Activated CD8-positive, alpha-beta T cell treated with anti-CD3 and anti-CD28 coated beads for 36 hours (primary cell): ENCODE results near the gene SLC4A4. TPM values are rescaled to one million over a fixed set of nuclear protein-coding genes. Genes with fewer than 3 reads are reported as not detected.

Experiments
- ATAC-seq: fragments of 200-7000 bp; cut with Tn5 transposase; one replicate; pipeline ENCODE4 v1.10.0; 2021; ENCODE audit warnings: mild to moderate bottlenecking, moderate library complexity
- CTCF ChIA-PET: fragments of 350-600 bp; sonication (Branson Sonifier 250); formaldehyde crosslinking; loops from one replicate; lab custom pipeline; 2021; ENCODE audit warnings: antibody characterized with exemption; lab: Charles Lee
- POLR2A ChIA-PET: fragments of 350-600 bp; sonication (Branson Sonifier 250); formaldehyde crosslinking; loops from one replicate; lab custom pipeline; 2021; ENCODE audit warnings: antibody characterized with exemption; lab: Charles Lee
- DNase-seq: peaks from one replicate; pipeline ENCODE4 v3.0.0-alpha.2; 2020
- H3K27ac Mint-ChIP-seq: one replicate; pipeline ENCODE4 v1.8.0; 2021; ENCODE audit warnings: mild to moderate bottlenecking, mixed read lengths
- H3K27me3 Mint-ChIP-seq: one replicate; pipeline ENCODE4 v1.8.0; 2021; ENCODE audit warnings: mixed read lengths
- H3K36me3 Mint-ChIP-seq: one replicate; pipeline ENCODE4 v1.8.0; 2021; ENCODE audit warnings: low read depth, mixed read lengths
- H3K4me1 Mint-ChIP-seq: one replicate; pipeline ENCODE4 v1.8.0; 2021; ENCODE audit warnings: low read depth, mixed read lengths
- H3K4me3 Mint-ChIP-seq: one replicate; pipeline ENCODE4 v1.8.0; 2021; ENCODE audit warnings: mild to moderate bottlenecking, moderate library complexity, mixed read lengths
- H3K9me3 Mint-ChIP-seq: one replicate; pipeline ENCODE4 v1.8.0; 2021; ENCODE audit warnings: mixed read lengths
- CTCF ChIP-seq: fragments of 200-600 bp; IDR thresholded peaks from one replicate; pipeline ENCODE4 v1.8.0; 2022; ENCODE audit warnings: antibody characterized with exemption, mild to moderate bottlenecking
- intact Hi-C: fragments of 100-400 bp; cut with micrococcal nuclease; formaldehyde crosslinking; loops from one replicate; pipeline ENCODE4 v1.10.0; 2022
- total RNA-seq, 2 experiments: library from RNA; stranded (reverse); gene quantifications; one replicate each; pipeline ENCODE4 v1.2.3, GENCODE V29; 2021

SLC4A4 gene
- total RNA-seq, 2 experiments from 2014 or later, result 0.59 to 0.81 TPM

DNA sequence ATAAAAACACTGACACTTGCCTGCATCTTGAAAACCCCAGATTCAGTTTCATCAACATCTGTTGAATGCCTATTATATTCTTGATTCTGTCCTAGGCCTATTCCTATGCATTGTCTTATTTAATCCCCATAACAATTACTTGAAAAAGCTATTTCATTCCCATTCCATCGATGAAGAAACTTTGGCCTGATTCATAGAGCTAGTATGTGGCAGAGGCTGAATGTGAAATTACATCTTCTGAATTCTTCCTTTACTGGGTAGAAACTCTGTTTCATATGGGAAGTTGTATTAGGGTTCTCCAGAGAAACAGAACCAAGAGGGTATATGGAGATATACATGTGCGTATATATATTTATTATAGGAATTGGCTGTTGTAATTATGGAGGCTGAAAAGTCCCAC, 35.0 kb upstream of the SLC4A4 start:
- Mint-ChIP-seq H3K4me1 (no peaks in the 10 kb centered on the region), H3K27me3 (peaks cover 2% of the 10 kb centered on the region), H3K27ac (no peak overlapping the region), H3K9me3 (no peaks in the 10 kb centered on the region), H3K4me3 (no peak overlapping the region), H3K36me3 (no peaks in the 10 kb centered on the region)
- intact Hi-C loops, result no loop called here
- POLR2A ChIA-PET, result no interaction called here
- no peak for TF ChIP-seq CTCF
- ATAC-seq, result no peak
- CTCF ChIA-PET, result interaction anchor here (1.3 kb wide), 1 partner anchor 10 kb away, joined by 3 read pairs; no protein-coding TSS in a partner anchor
- no peak for DNase-seq

DNA sequence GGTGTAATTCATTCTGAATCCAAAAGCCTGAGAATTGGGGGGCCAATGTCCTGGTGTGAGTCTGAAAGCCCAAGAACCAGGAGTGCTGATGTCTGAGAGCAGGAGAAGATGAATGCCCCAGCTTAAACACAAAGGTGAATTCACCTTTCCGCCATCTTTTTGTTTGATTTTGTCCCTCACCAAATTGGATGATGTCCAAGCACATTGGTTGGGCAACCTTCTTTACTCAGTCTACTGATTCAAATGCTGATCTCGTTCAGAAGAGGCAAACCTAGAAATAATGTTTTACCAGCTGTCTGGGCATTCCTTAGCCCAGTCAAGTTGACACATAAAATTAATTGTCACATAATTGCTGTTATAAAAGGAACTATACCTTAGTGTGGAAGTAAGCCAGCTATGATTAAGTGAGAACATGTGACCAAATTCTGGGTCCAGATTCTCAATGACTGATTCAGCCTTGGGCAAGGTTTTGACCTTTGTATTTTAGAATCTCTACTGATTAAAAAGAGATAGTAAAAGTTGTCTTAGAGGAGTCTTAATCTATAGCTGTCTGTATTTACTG, 34.5 kb upstream of the SLC4A4 start:
- H3K36me3 Mint-ChIP-seq, result no peaks in the 10 kb centered on the region
- DNase-seq, result no peak
- intact Hi-C loops, result no loop called here
- no peak overlapping the region for H3K4me3 Mint-ChIP-seq
- ChIA-PET POLR2A (no interaction called here), CTCF (no interaction called here)
- TF ChIP-seq CTCF, result no peak
- H3K4me1 Mint-ChIP-seq, result no peaks in the 10 kb centered on the region
- H3K27me3 Mint-ChIP-seq, result peaks cover 2% of the 10 kb centered on the region
- no peaks in the 10 kb centered on the region for H3K9me3 Mint-ChIP-seq
- no peak overlapping the region for H3K27ac Mint-ChIP-seq
- ATAC-seq, result no peak

DNA sequence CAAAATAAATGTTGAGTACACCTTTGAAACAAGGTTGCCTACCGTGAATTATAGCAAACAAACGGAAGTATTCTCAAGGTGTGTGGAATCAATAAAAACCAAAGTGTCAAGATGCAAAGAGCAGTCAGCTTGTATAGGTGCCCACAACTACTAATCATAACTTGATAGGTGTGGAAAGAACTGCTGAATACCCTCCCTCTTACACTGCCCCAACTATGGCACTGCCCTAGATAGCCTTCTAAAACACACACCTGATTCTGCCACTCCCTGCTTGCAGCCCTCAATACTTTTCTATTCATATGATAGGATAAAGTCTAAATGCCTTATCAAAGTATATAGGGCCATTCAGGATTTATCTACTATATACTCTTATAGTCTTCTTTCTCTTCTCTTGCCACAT, 31.1 kb upstream of the SLC4A4 start:
- intact Hi-C loops, result no loop called here
- CTCF ChIA-PET, result no interaction called here

DNA sequence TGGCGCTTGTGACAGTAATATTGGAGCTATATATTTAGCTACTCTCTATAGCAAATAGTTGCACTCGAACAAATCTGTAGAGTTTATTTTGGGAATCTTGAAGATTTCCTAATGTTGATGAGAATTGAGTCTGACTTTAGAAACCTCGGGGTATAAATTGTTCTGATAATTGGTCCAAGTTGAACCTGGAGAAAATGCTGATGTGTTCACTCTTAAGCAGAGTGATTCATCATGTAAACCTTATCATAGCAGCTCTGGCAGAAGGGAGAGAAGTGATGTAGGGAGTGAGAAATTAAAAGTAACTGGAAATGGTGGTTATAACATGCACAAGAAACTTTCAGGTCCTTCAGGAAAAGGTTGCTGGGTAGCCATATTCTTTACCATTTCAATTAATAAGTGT, 16.4 kb upstream of the SLC4A4 start:
- H3K36me3 Mint-ChIP-seq, result no peaks in the 10 kb centered on the region
- intact Hi-C loops, result no loop called here
- H3K27ac Mint-ChIP-seq, result no peak overlapping the region
- H3K4me3 Mint-ChIP-seq, result no peak overlapping the region
- ATAC-seq (no peak), DNase-seq (no peak)
- no peaks in the 10 kb centered on the region for H3K27me3 Mint-ChIP-seq
- H3K9me3 Mint-ChIP-seq, result no peaks in the 10 kb centered on the region
- CTCF ChIA-PET, result no interaction called here
- no peak for TF ChIP-seq CTCF
- no peaks in the 10 kb centered on the region for H3K4me1 Mint-ChIP-seq
- POLR2A ChIA-PET, result no interaction called here

More for the DNA sequence above, 31.1 kb upstream of the SLC4A4 start:
- POLR2A ChIA-PET, result no interaction called here
- no peak for TF ChIP-seq CTCF
- peaks cover 2% of the 10 kb centered on the region for H3K27me3 Mint-ChIP-seq
- DNase-seq (no peak), ATAC-seq (no peak)
- H3K4me3 Mint-ChIP-seq, result no peak overlapping the region
- H3K36me3 Mint-ChIP-seq, result no peaks in the 10 kb centered on the region
- H3K4me1 Mint-ChIP-seq, result no peaks in the 10 kb centered on the region
- H3K9me3 Mint-ChIP-seq, result peaks cover 4% of the 10 kb centered on the region
- no peak overlapping the region for H3K27ac Mint-ChIP-seq

GRCh38 chr4:71333368-71333767, 5.5 kb upstream of the SLC4A4 start:
- peaks cover 4% of the 10 kb centered on the region for H3K9me3 Mint-ChIP-seq
- DNase-seq (no peak), ATAC-seq (no peak)
- H3K4me3 Mint-ChIP-seq, result no peak overlapping the region
- intact Hi-C loops, result no loop called here
- no peak overlapping the region for H3K27ac Mint-ChIP-seq
- H3K4me1 Mint-ChIP-seq, result peaks cover 1% of the 10 kb centered on the region
- ChIA-PET CTCF (no interaction called here), POLR2A (no interaction called here)
- no peaks in the 10 kb centered on the region for H3K36me3 Mint-ChIP-seq
- H3K27me3 Mint-ChIP-seq, result no peaks in the 10 kb centered on the region
- no peak for TF ChIP-seq CTCF
